Measurements from ENCODE around the gene HS1BP3. TPM values are rescaled to one million over a fixed set of nuclear protein-coding genes. Genes with fewer than 3 reads are reported as not detected.
A peak's percentile ranks its signal among the peaks of the same experiment; 100 is the strongest.

The HS1BP3 gene
- total RNA-seq, 3 donors from 2014 or later = 19.0 to 31.8 (median 25.9) TPM

GRCh38 chr2:20596193-20596972 lies 54.5 kb downstream of the HS1BP3 start:
- DNase-seq (ENCODE audit: low spot score in 2 of 2) = no peak

GRCh38 chr2:20595439-20596192 lies 55.3 kb downstream of the HS1BP3 start:
- Histone ChIP-seq H3K4me3 (no peak overlapping the region), H3K27ac (peak overlapping the region; percentile 76 to 91), H3K27me3 (no peaks in the 10 kb centered on the region), H3K36me3 (no peaks in the 10 kb centered on the region), H3K9me3 (no peaks in the 10 kb centered on the region), H3K4me1 (peaks cover 9% of the 10 kb centered on the region in 2 donors)
- peak in 1 of 2 donors; percentile 25 for DNase-seq (ENCODE audit: low spot score in 2 of 2)
- TF ChIP-seq CTCF (IDR thresholded peaks at IDR 0.05) = no peak
- no peak for TF ChIP-seq POLR2AphosphoS5 (IDR thresholded peaks at IDR 0.05)
- no peak for TF ChIP-seq POLR2A (IDR thresholded peaks at IDR 0.05)
- intact Hi-C loops (cut with DNase I; ENCODE audit: low total_unique reads) = no loop called here

More at GRCh38 chr2:20596193-20596972, 54.5 kb downstream of the HS1BP3 start:
- intact Hi-C loops (cut with DNase I; ENCODE audit: low total_unique reads) = no loop called here
- TF ChIP-seq CTCF (IDR thresholded peaks at IDR 0.05) (no peak), POLR2A (IDR thresholded peaks at IDR 0.05) (no peak), POLR2AphosphoS5 (IDR thresholded peaks at IDR 0.05) (no peak)
- Histone ChIP-seq H3K9me3 (no peaks in the 10 kb centered on the region), H3K4me1 (peaks cover 9% of the 10 kb centered on the region in 2 donors), H3K27ac (peak overlapping the region; percentile 76 to 91), H3K27me3 (no peaks in the 10 kb centered on the region), H3K36me3 (no peaks in the 10 kb centered on the region), H3K4me3 (no peak overlapping the region)

- Histone ChIP-seq H3K36me3 (no peaks in the 10 kb centered on the region), H3K4me3 (no peak overlapping the region), H3K9me3 (no peaks in the 10 kb centered on the region), H3K27me3 (no peaks in the 10 kb centered on the region), H3K4me1 (peaks cover 9% of the 10 kb centered on the region in 2 donors), H3K27ac (peak overlapping the region; percentile 76 to 91)
- peak in 1 of 2 donors; percentile 22 for DNase-seq (ENCODE audit: low spot score in 2 of 2)
- intact Hi-C loops (cut with DNase I; ENCODE audit: low total_unique reads) = loop anchor here (1.0 kb wide), 1 partner anchor 123 kb away; no protein-coding TSS in a partner anchor
- TF ChIP-seq CTCF (IDR thresholded peaks at IDR 0.05) (no peak), POLR2AphosphoS5 (IDR thresholded peaks at IDR 0.05) (no peak), POLR2A (IDR thresholded peaks at IDR 0.05) (no peak)
Measured at GRCh38 chr2:20594957-20595356, 55.9 kb downstream of the HS1BP3 start.

- peak in 1 of 2 donors; percentile 28 for DNase-seq (ENCODE audit: low spot score in 2 of 2)
- H3K36me3 ChIP-seq = no peaks in the 10 kb centered on the region
- H3K27me3 ChIP-seq = no peaks in the 10 kb centered on the region
- no peaks in the 10 kb centered on the region for H3K9me3 ChIP-seq
- H3K27ac ChIP-seq = peak overlapping the region; percentile 76 to 91
- H3K4me3 ChIP-seq = no peak overlapping the region
- intact Hi-C loops (cut with DNase I; ENCODE audit: low total_unique reads) = loop anchor here (1.0 kb wide), 1 partner anchor 122 kb away; no protein-coding TSS in a partner anchor
- peaks cover 5 to 9% of the 10 kb centered on the region in 2 donors for H3K4me1 ChIP-seq
- no peak for TF ChIP-seq CTCF (IDR thresholded peaks at IDR 0.05)
- TF ChIP-seq POLR2A (IDR thresholded peaks at IDR 0.05) = no peak
- TF ChIP-seq POLR2AphosphoS5 (IDR thresholded peaks at IDR 0.05) = no peak
Measured at GRCh38 chr2:20594048-20594750, 56.7 kb downstream of the HS1BP3 start.
